Medulla oblongata (tissue), 1 donor: Measurements from ENCODE around the gene MPEG1.
A peak's percentile ranks its signal among the peaks of the same experiment; 100 is the strongest.

Experiments
- DNase-seq: peaks from one replicate; pipeline ENCODE4 v3.0.0-alpha.2; 2015; ENCODE audit errors: extremely low spot score

The MPEG1 gene

GRCh38 chr11:59189986-59190385 lies 22.7 kb downstream of the MPEG1 start:
- no peak for DNase-seq

DNA sequence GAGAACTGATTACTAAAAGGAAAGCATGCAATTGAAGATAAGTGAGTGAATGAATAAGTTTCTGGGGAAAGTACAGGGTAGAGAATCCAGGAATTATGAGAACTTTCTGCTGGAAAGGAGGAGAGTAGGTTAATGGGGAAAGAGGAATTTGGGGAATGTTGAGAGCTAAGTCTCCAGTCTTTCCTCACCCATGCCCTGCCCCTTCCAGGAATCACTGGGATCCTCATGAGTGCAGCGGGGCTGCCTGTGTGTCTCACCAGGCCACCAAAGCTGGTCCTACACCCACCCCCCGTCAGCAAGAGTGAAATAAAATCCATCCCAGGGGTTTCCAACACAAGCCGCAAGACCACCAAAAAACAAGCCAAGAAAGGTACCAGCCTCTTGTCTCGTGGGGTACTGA lies 23.8 kb downstream of the MPEG1 start:
- DNase-seq, result no peak

DNA sequence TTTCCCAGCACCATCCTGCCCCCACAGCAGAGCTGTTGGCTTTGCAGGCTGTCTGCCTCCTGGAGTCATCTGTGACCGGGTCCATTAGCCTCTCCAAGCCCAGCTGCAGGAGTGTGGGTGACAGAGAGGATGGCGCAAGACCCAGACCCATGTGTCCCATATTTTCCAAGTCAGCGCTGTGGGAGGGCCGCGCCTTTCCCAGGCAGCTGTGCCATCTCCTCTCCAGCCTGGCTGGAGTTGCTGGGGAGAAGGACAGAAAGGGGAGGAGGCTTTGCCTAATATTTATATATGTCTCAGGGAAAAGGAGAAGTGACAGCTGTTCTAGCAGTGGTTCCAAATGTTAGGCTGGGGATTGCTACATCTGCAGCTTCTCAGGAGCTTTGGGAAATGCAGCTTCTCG lies 25.1 kb downstream of the MPEG1 start:
- no peak for DNase-seq

- no peak for DNase-seq
Measured at GRCh38 chr11:59187035-59187434, 25.7 kb downstream of the MPEG1 start.

DNA sequence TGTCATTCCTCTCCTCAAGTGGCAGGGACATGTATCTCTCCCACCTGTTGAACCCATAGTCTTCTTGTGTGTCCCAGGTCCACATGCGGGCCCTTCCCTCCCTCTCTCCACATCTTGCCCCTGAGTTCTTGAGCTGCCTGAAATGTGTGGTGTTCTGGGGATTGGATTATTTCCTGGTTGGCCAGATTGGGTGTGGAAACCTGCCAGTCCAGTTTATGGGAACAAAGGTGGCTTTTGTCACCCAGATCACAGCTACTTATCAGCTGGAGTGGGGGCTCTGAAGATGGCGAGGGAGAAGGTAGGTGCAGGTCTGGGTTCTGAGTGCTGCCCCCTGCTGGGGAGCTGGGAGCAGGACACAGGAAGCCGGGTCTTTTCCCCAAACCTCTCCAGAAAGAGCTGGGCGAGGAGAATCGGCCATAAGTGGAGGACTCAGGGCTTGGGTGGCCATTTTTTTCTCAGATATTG lies 26.6 kb downstream of the MPEG1 start:
- peak; percentile 57 for DNase-seq

DNA sequence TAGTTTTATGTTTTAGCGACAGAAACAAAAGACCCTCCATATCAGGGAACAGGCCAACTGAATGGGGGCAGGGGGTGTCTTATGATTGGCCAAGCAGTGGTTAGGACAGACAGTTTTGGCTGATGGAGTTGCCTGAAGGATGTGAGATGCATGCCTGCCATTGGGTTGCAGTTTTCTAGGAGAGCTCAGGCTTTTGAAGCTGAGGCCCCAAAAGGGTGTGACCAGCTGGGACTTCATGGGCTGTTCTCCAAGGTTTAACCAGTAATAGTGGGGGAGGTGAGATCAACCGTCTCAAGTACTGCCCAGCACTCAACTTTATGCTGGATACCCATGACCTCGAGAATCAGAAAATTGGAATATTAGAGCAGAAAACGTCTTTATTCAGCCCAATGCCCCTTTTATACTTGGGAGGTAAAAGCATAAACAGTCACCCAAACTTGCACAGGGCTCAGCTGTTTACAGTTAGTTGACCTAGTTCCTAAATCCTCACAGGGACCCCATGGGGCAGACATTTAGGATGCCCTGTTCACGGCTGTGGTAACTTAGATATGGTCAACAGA lies 27.3 kb downstream of the MPEG1 start:
- no peak for DNase-seq

DNA sequence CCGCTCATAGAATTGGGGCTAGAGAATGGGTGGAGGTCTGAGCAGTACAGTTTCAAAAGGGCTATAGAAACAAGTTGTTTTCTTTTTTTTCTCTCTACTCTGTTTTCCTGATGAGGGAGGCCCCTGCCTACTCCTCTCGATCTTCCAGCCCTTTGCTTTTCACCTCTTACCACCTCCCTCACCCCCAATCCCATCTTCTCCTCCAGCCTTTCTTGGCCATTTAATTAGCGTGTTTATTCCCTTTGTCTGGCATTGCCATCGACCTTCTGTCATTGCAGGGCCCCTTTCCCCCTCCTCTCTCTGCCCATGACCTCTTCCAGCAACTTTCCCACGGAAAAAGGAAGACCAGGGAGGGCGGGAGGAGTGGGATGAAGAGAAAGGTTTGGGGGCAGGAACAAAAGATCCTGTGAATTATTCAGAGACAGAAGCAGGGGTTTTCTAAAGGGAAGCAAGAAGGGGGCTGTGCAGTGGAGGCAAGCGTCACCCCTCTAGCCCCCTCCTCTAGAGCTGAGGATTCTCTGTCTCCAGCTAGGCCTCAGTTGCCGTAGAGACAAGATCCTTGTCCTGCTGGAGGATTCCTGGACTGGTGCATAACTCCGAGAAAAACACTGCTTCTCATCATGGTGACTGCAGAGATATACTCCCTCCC lies 27.9 kb downstream of the MPEG1 start:
- no peak for DNase-seq

DNA sequence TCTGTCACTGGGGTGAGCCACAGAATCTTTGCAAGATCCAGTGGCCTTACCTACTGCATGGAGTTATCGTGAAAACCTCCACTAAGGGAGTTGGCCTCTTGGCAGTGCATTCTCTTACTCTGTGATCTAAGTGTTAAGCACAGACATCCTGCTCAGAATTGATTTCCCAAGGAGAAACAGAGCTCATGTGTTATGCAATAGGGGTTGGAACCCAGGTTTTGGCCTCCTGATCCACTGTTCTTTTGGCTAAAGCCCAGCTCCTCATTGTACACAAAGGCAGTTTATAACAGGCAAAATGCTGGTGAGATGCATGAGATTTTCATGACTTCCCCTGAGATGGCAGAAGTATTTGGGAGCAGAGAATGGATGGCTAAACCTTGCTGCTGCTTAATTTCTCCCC lies 29.0 kb downstream of the MPEG1 start:
- no peak for DNase-seq

- DNase-seq, result no peak
Measured at GRCh38 chr11:59182457-59183151, 30.1 kb downstream of the MPEG1 start.

DNA sequence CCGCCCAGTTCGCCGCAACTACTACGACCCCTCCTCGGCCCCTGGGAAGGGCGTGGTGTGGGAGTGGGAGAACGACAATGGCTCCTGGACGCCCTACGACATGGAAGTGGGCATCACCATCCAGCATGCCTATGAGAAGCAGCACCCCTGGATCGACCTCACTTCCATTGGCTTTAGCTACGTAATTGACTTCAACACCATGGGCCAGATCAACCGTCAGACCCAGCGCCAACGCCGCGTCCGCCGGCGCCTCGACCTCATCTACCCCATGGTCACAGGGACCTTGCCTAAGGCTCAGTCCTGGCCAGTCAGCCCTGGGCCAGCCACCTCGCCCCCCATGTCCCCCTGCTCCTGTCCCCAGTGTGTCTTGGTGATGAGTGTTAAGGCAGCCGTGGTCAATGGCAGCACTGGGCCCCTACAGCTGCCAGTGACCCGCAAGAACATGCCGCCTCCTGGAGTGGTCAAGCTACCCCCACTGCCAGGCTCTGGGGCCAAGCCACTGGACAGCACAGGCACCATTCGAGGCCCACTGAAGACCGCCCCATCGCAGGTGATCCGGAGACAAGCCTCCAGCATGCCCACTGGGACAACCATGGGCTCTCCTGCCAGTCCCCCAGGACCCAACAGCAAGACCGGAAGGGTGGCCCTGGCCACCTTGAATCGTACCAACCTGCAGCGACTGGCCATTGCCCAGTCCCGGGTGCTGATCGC lies 30.8 kb downstream of the MPEG1 start:
- no peak for DNase-seq

DNA sequence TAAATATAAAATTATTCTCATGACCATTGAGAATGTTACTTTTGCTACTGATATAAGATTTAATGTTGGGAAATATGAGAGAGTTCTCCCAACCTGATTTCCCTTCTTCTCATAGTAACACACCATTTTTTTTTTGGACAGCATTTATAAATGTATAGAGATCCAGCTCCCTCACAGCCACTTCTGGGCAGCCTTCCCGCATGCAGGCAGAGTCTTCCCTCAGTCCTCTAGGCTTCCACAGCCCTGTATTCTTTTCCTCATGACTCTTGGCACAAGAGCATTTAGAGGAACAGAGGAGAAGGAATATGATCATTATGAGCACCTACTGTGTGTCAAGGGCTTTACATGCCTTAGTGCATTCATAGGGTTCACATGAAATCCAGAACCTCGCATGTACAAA lies 31.8 kb downstream of the MPEG1 start:
- DNase-seq, result no peak

GRCh38 chr11:59180168-59180776 lies 32.5 kb downstream of the MPEG1 start:
- DNase-seq, result peak; percentile 77

GRCh38 chr11:59179121-59179520 lies 33.6 kb downstream of the MPEG1 start:
- DNase-seq, result no peak

DNA sequence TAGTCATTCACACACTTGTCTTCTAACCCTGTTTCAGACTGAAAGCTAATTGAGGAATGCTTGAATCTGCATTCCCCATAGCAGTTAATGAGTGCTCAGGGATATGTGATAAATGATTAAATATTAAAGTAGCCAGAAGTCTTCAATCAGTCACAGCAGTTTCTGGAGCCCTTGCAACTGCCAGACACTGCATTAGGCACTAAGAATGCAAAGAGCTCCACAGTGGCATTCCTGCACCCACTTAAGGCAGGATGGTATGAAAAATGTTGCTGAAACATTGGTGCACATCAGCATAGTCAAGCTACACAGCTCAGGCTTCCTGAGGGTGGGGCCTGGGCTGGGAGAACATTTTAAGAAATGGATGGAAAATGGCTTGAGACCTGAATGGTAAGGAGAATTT lies 34.3 kb downstream of the MPEG1 start:
- DNase-seq, result no peak

GRCh38 chr11:59176330-59176729 lies 36.4 kb downstream of the MPEG1 start:
- no peak for DNase-seq

- peak; percentile 66 for DNase-seq
Measured at GRCh38 chr11:59175091-59175501, 37.6 kb downstream of the MPEG1 start.

DNA sequence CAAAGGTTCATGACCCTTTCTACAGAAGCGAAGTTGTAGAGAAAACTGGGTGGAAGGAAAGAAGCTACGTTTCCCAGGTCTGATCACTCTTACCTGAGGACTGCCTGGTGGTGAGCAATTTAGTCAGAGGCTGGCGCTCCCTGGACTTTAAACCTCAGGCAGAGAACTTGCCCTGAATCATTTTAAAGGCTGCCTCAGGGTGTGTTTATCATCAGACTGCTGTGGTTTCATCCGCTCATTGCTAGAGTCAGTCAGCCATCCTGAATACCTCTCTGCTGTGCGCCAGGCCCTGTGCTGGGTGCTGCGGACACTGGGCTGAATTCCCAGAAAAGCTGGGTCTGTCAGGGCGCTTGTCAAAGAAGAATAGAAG lies 38.1 kb downstream of the MPEG1 start:
- DNase-seq, result no peak

DNA sequence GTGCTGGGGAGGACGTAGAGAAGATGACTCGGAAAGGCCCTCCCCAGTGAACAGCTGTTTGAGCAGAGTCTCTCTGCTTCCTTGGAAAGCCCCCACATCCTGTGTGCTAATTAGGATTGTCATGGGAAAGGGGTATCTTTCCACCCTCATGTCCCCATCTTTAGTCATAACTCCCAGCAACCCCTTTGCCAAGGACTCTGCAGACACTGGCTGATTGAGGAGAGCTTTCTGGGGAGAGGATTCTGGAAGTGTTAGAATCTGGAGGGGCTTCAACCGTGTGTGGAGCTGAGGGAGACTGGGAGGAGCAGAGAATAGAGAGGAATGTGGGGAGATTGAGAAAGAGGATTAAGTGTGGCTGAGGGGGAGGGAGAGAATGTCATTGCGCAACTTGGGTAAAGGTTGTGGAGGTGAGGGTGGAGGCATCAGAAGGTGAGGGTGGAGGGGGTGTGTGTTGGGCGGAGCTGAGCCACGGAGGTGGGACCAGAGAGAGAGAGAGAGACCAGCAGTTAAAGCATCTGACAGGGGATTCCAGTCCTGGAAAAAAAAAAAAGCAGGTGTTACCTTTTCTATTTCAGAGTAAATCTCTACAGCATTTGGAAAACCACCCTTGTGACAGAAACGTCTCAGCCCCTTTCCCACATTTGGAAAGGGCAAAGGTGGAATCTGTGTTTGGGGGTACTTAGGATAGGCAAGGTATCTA lies 38.6 kb downstream of the MPEG1 start:
- no peak for DNase-seq

DNA sequence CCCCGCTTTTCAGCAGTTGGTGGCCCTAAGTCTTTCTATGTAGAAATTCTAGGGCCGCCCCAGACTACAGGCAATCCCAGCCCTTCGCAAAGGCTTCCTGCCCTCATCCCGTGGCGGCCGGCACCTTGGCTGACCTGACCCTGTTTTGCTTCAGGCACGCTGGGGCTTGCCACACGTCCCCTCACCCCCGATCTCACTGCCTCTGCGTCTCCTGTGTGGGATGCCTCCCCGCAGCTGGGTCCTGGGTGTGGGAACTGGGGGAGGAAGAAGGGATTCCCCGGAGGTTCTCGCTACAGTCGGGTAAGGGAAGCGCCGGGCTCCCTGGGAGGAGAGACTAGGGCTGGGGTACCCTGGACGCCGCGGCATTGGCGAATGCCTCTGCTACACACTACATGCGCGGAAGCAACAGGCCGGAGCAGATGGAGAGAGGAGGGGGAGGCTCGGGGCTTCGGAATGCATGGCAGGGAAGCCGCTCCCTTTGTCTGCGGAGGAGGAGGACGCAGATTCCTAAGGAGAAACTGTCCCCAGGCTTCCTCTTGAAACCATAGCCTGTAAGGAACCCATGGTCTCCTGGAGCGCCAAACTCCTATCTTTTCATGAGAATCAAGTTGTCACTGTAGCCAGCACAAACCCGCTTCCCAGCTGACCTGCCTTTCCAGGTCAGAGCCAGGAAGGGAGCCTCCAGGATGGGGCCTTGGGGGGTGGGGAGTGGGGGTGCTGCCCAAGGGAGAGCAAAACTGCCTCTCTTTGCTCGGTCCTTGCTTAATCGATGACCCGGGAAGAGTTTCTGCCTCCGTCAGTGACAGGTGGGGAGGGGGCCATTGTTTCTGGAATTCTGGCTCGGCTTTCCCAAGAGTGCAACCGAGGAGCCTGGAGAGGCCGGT lies 39.4 kb downstream of the MPEG1 start:
- peak; percentile 45 for DNase-seq

DNA sequence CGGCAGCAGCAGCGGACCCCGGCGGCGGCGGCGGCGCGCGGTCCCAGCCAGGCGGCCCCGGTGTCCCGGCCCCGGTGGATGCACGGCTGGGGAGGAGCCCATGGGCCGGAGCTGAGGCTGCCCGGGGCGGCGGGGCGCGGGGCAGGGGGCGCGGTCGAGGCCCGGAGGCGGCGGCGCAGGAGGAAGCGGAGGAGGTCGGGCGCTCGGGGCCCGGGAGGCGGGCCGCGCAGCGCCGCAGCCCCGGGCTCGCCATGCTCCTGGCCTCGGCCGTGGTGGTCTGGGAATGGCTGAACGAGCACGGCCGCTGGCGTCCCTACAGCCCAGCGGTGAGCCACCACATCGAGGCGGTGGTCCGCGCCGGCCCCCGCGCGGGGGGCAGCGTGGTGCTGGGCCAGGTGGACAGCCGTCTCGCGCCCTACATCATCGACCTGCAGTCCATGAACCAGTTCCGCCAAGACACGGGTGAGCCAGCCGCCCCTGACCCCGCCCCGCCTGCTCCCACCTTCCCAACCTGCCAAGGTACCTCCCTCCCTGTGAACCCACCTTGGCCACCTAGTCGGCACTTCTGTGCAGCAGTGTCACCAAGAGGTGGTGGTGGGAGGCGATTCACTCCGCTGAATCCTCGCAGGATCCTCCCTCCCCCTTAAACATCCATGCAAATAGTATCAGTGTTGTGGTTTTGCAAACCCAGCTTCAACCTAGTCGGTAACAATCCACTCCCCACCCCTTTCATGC lies 40.2 kb downstream of the MPEG1 start:
- DNase-seq, result no peak
